Activated T-helper 1 cell treated with anti-CD3 and anti-CD28 coated beads, Interleukin-2, amount 50 U/mL, for 16 hours (primary cell): ENCODE data around the gene MBD3L4.
"Not testable (repeated sequence)": the region's sequence is repeated elsewhere in the genome, so short reads cannot be mapped to it uniquely, and the experiment has no call there.

Source experiments
- DNase-seq, 2 donors: peaks; one replicate each; pipeline ENCODE4 v3.0.0-alpha.2; 2020; ENCODE audit warnings: low read depth in 1 of 2, low spot score in 1 of 2

The MBD3L4 gene

DNA sequence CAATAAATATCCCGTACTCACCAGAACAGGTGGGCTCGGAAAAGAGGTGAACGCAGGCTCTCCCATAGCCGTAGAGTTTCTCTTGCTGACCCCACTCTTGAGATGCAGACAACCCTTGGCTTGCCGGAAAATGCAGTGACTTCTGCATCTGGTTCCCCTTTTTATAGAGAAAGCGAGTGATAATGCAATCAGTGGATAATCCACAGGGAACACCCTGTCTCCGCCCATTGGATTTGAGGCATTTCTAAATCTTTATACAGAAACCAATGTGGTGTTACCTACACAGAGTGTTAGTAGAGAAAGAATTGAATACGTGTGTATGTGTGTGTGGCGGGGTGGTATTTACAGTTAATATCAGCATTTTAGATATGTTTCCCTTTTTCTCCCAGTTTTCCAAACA is at the start of gene MBD3L4:
Gene MBD3L4 (minus strand): TSS at position 101 of the 400 bp plus-strand sequence. CDS start 35 bp downstream, at position 66.
- DNase-seq = not testable (repeated sequence)

DNA sequence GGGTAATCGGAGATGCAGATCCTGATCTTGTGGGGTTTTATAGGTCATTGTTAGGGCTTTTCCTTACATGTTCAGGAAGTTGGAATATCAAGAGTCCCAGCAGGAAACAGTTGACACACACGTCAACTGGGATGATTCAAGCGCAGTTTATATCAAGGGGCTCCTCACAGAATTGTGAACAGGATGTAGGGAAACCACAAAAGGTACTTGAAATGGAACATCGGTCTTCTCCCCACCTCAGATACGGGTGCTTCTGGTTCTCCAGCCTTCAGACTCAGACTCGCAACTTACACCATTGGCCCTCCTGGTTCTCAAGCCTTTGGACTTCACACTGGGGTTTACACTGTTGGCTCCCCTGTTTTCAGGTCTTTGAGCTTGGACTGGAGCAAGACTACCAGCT is 49.0 kb upstream of the MBD3L4 start:
- DNase-seq = no peak

DNA sequence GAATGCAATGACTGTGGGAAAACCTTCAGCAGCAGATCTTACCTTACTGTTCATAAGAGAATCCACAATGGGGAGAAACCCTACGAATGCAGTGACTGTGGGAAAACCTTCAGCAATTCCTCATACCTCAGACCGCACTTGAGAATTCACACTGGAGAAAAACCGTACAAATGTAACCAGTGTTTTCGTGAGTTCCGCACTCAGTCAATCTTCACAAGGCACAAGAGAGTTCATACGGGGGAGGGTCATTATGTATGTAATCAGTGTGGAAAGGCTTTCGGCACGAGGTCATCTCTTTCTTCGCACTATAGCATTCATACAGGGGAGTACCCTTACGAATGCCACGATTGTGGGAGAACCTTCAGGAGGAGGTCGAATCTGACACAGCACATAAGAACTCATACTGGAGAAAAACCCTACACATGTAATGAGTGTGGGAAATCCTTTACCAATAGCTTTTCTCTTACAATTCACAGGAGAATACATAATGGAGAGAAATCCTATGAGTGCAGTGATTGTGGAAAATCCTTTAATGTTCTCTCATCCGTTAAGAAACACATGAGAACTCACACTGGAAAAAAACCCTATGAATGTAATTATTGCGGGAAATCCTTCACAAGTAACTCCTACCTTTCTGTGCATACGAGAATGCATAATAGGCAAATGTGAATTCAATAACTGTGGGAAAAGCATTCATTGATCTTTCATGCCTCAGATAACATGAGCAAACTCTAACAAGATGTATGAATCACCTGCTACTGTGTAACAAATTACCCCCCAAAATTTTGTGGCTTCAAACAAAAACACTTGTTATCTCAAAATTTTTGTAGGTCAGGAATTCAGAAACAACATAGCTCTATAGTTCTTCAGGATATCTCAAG is 43.3 kb upstream of the MBD3L4 start:
- no peak for DNase-seq

DNA sequence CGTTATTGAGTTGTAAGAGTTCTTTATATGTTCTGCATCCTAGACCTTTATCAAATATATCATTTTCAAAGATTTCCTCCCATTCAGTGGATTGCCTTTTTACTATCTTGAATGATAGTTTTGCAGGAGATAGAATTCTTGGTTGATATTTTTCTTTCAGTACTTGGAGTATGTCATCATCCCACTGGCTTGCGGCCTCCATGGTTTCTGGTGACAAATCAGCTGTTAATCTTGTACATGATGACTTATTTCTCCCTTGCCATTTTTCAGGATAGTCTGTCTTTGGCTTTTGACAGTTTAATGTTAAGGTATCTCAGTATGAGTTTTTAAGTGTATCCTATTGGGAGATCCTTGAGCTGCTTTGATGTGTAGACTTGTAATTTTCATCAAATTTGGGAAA is 38.0 kb upstream of the MBD3L4 start:
- no peak for DNase-seq

DNA sequence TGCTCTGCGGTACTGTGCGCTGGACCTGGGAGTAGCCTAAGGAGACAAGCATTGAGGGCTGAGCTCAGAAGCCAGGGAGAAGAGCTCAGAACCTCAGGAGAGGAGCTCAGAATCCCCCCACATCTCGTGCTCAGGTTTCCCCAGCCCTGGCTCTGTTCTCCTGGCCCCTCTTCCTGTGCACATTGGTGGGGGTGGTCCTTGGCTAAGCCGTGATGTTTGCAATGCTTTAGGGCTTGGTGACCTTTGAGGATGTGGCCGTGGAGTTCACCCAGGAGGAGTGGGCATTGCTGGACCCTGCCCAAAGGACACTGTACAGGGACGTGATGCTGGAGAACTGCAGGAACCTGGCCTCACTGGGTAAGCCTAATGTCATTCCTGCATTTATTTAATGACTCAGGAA is 36.2 kb upstream of the MBD3L4 start:
- no peak for DNase-seq

DNA sequence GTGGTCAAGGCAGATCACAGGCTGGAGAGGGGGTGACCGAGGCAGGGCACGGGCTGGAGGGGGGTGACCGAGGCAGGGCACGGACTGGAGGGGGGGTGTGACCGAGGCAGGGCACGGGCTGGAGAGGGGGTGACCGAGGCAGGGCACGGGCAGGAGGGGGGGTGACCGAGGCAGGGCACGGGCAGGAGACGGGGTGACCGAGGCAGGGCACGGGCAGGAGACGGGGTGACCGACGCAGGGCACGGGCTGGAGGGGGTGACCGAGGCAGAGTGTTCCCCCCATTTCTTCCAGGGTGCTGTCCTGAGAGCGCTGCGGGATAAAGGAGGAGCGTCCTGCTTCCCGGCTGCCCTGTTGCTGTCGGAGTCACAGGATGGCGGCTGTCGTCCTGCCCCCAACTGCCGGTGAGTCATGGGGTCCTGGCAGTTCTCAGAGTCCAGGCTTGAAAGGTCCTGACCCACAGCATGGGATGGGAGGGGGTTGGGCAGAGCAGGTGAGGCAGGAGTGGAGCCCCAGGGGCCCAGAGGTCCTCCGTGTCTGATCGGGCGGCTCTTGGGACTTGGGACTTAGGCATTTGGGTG is 34.8 kb upstream of the MBD3L4 start:
- no peak for DNase-seq

DNA sequence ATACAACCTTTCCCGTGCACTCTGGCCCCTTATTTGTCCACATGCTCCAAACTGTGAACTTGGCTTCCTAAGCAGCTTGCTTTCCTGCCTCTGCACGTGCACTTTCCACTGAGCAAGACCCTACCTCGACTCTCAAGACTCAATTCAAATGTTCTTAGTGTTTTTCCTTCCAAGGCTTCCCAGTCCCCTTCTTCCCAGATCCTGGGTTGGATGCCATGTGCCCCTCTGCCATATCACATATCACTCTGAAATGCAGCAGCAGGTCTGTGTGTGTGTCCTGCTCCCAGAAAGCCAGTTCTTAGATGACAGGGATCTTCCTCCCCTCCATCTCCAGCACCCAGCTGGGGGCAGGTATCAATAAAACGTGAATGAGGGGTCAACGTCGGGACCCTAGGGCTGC is 32.6 kb upstream of the MBD3L4 start:
- DNase-seq = no peak

DNA sequence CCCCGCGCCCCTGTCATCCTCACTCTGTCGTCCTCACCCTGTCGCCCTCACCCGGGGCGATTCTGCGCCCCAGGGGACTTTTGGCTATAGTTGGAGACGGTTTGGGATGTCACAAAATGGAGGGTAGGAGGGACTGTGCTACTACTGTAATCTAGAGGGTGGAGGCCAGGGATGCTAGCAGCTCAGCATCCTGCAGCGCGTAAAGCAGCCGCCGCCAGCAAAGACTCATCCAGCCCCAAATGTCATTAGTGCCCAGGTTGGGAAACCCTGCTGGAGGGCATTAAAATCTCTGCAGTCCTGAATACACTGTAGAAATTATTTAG is 29.9 kb upstream of the MBD3L4 start:
- DNase-seq = no peak

DNA sequence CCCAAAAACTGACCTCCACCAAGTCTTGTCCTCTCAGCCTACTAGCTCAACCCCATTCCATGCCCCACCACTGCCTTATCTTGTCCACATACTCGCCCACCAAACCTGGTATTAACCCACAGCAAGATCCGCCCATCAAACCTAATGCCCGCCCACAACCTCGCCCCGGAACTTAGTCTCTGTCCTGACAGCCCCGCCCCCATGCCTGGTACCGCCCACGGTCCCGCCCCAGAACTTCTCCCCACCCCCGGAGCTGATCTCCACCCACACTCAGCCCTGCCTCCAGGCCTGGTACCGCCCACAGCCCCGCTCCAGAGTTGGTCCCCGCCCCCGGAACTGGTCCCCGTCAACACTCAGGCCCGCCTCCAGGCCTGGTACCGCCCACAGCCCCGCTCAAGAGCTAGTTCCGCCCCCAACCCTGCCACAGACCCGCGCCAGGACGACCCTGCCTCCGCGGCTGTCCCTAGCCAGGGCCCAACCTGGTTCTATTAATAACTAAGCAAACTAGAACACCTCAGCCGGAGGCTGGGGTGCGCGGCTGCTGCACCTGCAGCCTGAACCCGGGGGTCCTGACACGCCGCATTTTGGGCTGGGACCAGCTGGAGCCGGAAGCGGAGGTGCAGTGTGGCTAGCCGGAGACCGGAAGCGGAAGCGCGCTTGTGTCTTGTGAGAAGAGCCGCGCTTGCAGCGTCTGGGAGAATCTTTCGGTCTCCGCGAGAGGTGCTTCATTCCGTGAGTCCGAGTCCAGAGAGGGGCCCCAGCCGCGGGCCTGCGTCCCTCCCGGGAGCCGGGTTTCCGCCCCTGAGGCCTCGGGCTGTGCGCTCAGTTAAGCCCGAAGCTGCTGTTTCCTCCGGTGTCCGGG is 29.3 kb upstream of the MBD3L4 start, which contains the start of gene ZNF557:
Gene ZNF557 (plus strand): TSS at position 662 of the 862 bp plus-strand sequence. CDS start 5,372 bp downstream, outside the sequence.
- DNase-seq = peak; percentile 96 to 98

DNA sequence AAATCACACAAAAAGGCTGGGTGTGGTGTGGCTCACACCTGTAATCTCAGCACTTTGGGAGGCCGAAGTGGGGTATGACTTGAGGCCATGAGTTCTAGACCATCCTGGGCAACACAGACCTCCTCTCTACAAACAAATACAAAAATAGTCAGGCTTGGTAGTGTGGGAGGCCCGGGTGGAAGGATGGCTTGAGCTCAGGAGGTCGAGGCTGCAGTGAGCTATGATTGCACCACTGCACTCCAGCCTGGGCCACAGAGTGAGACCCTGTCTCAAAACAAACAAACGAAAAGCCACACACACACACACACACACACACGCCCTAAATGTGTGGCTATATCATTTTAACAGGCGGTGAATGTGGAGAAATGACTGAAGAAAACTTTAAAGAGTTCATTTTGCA is 28.6 kb upstream of the MBD3L4 start:
- DNase-seq = no peak

DNA sequence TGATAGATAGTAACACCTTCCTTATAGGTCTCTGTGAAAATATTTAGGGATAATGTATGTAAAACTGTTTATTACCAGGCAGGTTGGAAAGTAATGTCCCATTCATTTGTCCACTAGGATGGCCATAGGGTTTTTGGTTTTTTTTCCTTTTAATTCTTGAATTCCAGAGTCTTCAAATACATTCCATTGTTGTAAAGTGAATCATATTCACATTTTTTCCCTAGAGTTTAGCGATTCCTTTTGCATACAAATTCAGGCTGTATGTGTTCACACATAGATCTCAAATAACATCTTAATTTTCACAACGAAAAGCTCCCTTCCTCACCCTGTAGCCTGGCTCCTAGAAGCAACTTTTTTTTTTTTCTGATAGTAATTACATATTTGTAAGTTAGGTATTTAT is 27.7 kb upstream of the MBD3L4 start:
- DNase-seq = no peak

DNA sequence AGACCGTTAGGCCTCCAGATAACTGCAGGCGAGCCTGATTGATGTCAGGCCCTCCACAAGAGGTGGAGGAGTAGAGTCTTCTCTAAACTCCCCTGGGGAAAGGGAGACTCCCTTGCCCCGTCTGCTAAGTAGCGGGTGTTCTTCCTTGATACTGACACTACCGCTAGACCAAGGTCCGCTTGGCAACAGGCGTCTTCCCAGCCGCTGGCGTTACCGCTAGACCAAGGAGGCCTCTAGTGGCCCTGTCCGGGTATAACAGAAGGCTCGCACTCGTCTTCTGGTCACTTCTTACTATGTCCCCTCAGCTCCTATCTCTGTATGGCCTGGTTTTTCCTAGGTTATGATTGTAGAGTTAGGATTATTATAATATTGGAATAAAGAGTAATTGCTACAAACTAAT is 27.1 kb upstream of the MBD3L4 start:
- not testable (repeated sequence) for DNase-seq

DNA sequence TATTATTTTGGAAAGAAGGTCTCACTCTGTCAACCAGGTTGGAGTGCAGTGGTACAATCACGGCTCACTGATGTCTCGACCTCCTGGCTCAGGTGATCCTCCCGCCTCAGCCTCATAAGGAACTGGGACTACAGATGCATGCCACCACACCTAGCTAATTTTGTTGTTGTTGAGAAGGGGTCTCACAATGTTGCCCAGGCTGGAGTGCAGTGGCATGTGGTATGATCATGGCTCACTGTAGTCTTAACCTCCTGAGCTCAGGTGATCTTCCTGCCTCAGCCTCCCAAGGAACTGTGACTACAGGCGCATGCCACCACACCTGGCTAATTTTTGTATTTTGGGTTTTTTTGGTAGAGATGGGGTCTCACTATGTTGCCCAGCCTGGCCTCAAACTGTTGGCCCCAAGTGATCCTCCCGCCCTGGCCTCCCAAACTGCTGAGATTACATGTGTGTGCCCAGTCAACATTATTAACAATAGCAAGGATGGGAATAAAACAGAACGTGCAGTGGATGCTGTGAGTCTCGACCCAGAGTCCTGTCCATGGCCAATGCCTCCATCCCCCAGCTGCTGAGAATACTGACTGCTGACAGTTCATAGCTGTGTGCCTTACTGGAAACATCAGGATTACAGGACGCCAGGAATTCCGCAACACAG is 23.9 kb upstream of the MBD3L4 start:
- no peak for DNase-seq

DNA sequence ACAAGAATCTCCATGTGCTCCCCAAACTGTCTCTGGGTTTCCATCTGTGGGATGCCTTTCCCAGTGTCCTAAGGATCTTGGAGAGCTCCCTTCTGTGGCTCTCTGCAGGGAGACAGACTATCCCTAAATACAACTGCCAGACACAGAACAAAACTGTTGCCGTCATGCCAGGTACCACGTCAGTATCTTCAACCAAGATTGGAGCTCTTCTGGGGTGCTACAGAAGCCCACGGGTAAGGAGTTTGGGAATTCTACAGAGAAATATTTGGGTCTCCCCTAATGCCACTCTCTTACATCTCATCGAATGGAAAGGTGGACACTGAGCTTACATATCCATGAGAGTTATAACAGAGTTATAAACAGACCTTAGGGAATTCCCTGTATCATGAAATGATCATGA is 23.4 kb upstream of the MBD3L4 start:
- no peak for DNase-seq

DNA sequence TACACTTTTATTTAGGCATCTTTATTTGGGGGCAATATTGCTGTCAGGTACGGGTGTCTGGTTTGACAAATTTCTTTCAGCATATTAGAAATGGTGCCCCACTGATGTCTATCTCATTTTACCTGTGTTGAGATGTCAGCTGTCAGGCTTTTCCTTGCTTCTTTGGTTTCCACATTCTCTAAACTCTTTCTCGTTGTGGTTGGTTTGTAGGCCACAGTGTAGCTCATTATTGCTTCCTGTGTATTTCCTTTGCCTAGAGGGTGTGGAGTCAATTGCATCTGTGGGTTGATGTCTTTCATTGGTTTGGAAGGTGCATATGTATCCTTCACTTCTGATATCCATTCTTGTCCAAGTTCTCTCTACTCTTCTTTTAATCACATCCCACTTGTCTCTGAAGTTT is 20.0 kb upstream of the MBD3L4 start:
- DNase-seq = not testable (repeated sequence)

DNA sequence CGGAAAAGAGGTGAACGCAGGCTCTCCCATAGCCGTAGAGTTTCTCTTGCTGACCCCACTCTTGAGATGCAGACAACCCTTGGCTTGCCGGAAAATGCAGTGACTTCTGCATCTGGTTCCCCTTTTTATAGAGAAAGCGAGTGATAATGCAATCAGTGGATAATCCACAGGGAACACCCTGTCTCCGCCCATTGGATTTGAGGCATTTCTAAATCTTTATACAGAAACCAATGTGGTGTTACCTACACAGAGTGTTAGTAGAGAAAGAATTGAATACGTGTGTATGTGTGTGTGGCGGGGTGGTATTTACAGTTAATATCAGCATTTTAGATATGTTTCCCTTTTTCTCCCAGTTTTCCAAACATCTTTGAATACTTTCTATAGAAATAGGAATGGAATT is 18.6 kb upstream of the MBD3L4 start, which contains the start of gene MBD3L3:
Gene MBD3L3 (minus strand): TSS at position 101 of the 400 bp plus-strand sequence. CDS start 71 bp downstream, at position 30.
- DNase-seq = not testable (repeated sequence)

DNA sequence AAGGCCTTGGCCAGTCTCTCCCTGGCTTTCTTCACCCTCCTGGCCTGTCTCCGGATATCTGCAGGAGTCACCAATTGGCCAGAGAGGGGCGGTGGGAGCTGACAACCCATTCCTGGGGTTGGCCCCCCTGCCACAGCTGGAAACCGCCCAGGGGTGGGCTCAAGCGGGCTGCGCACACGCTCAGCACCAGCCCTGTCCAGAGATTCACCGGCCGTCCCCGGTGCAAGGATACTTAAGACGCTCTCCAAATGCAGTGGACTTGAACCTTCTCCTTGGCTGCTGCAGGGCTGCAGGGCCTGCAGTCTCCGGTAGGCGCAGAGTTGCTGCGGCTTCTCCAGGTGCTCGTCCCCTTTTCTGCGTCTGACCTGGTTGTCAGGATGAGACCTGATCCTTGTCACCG is 16.4 kb upstream of the MBD3L4 start:
- DNase-seq = not testable (repeated sequence)

DNA sequence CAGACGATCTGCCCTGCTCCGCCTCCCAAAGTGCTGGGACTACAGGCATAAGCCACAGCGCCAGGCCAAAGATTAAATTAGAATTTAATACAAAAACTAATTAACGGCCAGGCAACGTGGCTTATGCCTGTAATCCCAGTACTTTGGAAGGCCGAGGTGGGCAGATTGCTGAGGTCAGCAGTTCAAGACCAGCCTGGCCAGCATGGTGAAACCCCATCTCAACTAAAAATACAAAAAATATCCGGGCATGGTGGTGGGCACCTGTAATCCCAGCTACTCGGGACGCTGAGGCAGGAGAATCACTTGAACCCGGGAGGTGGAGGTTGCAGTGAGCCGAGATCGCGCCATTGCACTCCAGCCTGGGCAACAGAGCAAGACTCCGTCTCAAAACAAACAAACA is 15.7 kb upstream of the MBD3L4 start:
- not testable (repeated sequence) for DNase-seq

DNA sequence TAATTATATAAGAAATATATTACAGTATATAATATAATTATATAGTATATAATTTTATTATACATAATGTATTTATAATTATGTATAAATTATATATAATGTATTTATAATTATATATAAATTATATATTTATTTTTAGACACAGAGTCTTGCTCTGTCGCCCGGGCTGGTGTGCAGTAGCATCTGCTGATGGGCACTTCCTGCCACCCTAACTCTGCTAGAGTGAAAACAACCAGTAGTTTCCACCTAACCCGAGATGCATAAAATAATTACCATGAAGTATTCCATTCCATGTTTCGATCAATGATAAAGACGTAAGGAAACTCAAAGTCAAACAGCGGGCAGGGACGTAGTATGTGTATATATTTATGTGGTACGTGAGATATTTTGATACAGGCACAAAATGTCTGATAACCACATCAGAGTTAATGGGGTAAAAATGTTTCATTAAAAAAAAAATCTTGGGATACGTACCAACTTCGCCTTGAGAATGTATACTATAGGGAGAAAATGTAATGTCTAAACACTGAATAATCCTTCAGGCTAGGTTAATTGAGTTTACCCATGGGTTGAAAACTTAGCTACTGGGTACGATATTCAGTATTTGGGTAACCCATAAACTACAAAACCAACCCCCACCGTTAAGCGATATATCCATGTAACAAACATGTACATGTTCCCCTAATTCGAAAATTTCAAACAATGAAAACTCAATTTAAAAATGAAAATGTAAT is 14.8 kb upstream of the MBD3L4 start:
- not testable (repeated sequence) for DNase-seq

DNA sequence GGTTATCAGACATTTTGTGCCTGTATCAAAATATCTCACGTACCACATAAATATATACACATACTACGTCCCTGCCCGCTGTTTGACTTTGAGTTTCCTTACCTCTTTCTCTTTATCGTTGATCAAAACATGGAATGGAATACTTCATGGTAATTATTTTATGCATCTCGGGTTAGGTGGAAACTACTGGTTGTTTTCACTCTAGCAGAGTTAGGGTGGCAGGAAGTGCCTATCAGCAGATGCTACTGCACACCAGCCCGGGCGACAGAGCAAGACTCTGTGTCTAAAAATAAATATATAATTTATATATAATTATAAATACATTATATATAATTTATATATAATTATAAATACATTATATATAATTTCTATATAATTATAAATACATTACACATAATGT is 12.9 kb upstream of the MBD3L4 start:
- DNase-seq = not testable (repeated sequence)
